Sigmoid colon (tissue), 7 donors: ENCODE data around the gene HLA-DMB. TPM values are rescaled to one million over a fixed set of nuclear protein-coding genes. Genes with fewer than 3 reads are reported as not detected.
A peak's percentile ranks its signal among the peaks of the same experiment; 100 is the strongest.
"Not testable (repeated sequence)": the region's sequence is repeated elsewhere in the genome, so short reads cannot be mapped to it uniquely, and the experiment has no call there.

Experiments
- DNase-seq: peaks from one replicate; pipeline ENCODE4 v3.0.0-alpha.2; 2019
- H3K27ac ChIP-seq, 4 donors: fragments of 200-600 bp; sonication (generic); one replicate each; pipeline ENCODE4 v1.5.1; 2016 to 2019; ENCODE audit warnings: mild to moderate bottlenecking in 1 of 4
- H3K27me3 ChIP-seq, 3 donors: fragments of 200-600 bp; sonication (generic); one replicate each; pipeline ENCODE4 v1.5.1; 2019; ENCODE audit warnings: mild to moderate bottlenecking in 1 of 3
- H3K36me3 ChIP-seq, 4 donors: fragments of 200-600 bp; sonication (generic); one replicate each; pipeline ENCODE4 v1.5.1; 2016 to 2019
- H3K4me1 ChIP-seq, 4 donors: fragments of 200-600 bp; sonication (generic); one replicate each; pipeline ENCODE4 v1.5.1; 2017 to 2019
- H3K4me3 ChIP-seq, 4 donors: fragments of 200-600 bp; sonication (generic); one replicate each; pipeline ENCODE4 v1.5.1; 2017 to 2019; ENCODE audit warnings: mild to moderate bottlenecking in 2 of 4, moderate library complexity in 1 of 4
- H3K9me3 ChIP-seq, 4 donors: fragments of 200-600 bp in 3 of 4; sonication (generic) in 3 of 4; one replicate each; pipeline versions ENCODE4 v1.5.1 to v1.6.1; 2013 to 2019
- CTCF ChIP-seq, 4 experiments: fragments of 450-650 bp in 3 of 4; fragments of 200-600 bp in 1 of 4; IDR thresholded peaks; one replicate each; pipeline ENCODE4 v1.5.1; 2016 to 2019; ENCODE audit warnings: antibody characterized with exemption in 4 of 4, mild to moderate bottlenecking in 3 of 4, moderate library complexity in 2 of 4
- EP300 ChIP-seq, 4 donors: sonication (generic); formaldehyde crosslinking; IDR thresholded peaks; one replicate each; pipeline ENCODE4 v1.6.1; 2017; ENCODE audit warnings: antibody characterized with exemption in 4 of 4
- POLR2A ChIP-seq, 2 donors: fragments of 450-650 bp; IDR thresholded peaks; one replicate each; pipeline ENCODE4 v1.6.1; 2016; ENCODE audit warnings: antibody characterized with exemption in 2 of 2, mild to moderate bottlenecking in 2 of 2, moderate library complexity in 2 of 2
- POLR2AphosphoS5 ChIP-seq, 4 donors: sonication (generic); formaldehyde crosslinking; IDR thresholded peaks; one replicate each; pipeline ENCODE4 v1.6.1; 2017; ENCODE audit warnings: antibody characterized with exemption in 4 of 4
- WGBS, 2 donors: extraction: QIAGEN DNeasy Blood & Tissue Kit; methylation state at CpG; one replicate each; pipeline ENCODE4 v1.1.7; 2013; 5-methylcytosine and 5-hydroxymethylcytosine counted together
- intact Hi-C: fragments of 100-400 bp; cut with DNase I; formaldehyde crosslinking; loops from one replicate; pipeline ENCODE4 v1.15.1; 2023
- polyA plus RNA-seq, 3 donors: library from polyadenylated mRNA; stranded (reverse); fragments of 200-250 nt; gene quantifications; one replicate each; pipeline ENCODE4 v1.2.3, GENCODE V29; 2013
- total RNA-seq, 4 donors: library from RNA; depleted of rRNA; stranded (reverse); fragments of >200 nt; gene quantifications; one replicate each; pipeline ENCODE4 v1.1.0, GENCODE V29; 2016
- donor health status: healthy with polysubstance abuse.
- donor health status: Bipolar disorder and iron deficiency.
- donor health status: healthy.

HLA-DMB gene
- total and polyA plus RNA-seq, 7 donors = 10.2 to 108 (median 13.2) TPM

GRCh38 chr6:32945108-32945760 lies 4.4 kb upstream of the HLA-DMB start:
- Histone ChIP-seq H3K4me1 (peaks cover 0 to 6% (median 3%) of the 10 kb centered on the region in 4 donors), H3K4me3 (no peak overlapping the region), H3K27ac (peak overlapping the region in 3 of 4 donors; percentile 8 to 33 (median 29)), H3K27me3 (no peaks in the 10 kb centered on the region), H3K9me3 (no peaks in the 10 kb centered on the region), H3K36me3 (no peaks in the 10 kb centered on the region)
- TF ChIP-seq CTCF (IDR thresholded peaks at IDR 0.05) (no peak), EP300 (IDR thresholded peaks at IDR 0.05) (no peak), POLR2AphosphoS5 (IDR thresholded peaks at IDR 0.05) (no peak), POLR2A (IDR thresholded peaks at IDR 0.05) (no peak)
- intact Hi-C loops = no loop called here
- WGBS, 2 donors = 19 to 34% methylated on average over 9 of the region's 9 CpGs
- DNase-seq = no peak

DNA sequence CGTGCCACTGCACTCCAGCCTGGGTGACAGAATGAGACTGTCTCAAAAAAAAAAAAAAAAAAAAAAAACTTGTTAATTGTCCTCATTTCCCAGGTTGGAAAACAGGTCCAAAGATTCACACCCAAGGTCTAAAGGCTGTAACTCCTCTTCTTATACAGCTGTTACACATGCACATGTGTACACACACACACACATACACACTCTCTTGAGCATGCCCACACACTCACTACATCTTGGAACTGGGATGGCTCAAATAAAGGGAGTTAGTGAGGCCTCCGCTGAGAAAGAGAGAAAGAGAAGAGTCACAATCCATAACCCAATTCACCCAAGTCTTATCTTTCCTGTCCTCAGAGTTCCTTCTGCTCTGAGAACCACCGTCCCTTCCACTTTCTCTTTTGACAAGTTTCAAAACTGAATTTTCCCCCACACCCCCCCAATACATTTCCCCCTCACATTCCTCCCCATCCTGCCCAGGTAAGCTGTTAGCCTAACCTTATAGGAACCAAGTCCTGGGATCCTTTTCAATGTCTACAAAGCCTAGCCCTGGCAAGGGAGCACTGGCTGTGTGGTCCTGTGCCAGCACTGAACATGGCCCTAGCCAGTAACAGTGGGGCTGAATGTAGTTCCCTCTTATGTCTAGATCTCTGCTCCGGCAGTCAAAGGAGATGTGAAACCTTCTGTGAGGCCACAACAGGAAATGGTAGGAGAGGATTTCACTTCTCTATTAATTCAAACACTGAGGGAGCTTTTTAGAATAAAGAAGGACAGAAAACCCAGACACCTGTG lies 3.2 kb upstream of the HLA-DMB start:
- no peaks in the 10 kb centered on the region for H3K36me3 ChIP-seq
- DNase-seq = no peak
- H3K9me3 ChIP-seq = no peaks in the 10 kb centered on the region
- peak overlapping the region in 1 of 4 donors; percentile 7 for H3K4me3 ChIP-seq
- H3K27ac ChIP-seq = peak overlapping the region in 3 of 4 donors; percentile 5 to 33 (median 8)
- TF ChIP-seq CTCF (IDR thresholded peaks at IDR 0.05) (no peak), EP300 (IDR thresholded peaks at IDR 0.05) (no peak), POLR2A (IDR thresholded peaks at IDR 0.05) (no peak), POLR2AphosphoS5 (IDR thresholded peaks at IDR 0.05) (peak in 2 of 4 donors; percentile 21 to 51)
- WGBS, 2 donors = 51 to 81% methylated on average over 4 of the region's 4 CpGs
- peaks cover 0 to 6% (median 3%) of the 10 kb centered on the region in 4 donors for H3K4me1 ChIP-seq
- no peaks in the 10 kb centered on the region for H3K27me3 ChIP-seq
- intact Hi-C loops = no loop called here

DNA sequence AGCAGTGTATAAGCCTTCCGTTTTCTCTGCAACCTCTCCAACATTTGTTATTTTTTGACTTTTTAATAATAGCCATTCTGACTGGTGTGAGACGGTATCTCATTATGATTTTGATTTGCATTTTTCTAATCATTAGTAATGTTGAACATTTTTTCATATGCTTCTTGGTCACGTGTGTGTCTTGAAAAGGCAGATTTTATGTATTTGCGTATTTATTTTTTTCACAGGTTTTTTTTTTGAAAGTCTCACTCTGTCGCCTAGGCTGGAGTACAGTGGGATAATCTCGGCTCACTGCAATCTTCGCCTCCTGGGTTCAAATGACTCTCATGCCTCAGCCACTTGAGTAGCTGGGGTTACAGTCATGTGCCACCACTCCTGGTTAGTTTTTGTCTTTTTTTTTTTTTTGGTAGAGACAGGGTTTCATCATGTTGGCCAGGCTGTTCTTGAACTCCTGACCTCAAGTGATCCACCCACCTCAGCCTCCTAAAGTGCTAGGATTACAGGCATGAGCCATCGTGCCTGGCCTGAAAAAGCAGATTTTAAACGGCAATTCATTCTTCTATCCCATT lies 1.8 kb upstream of the HLA-DMB start:
- intact Hi-C loops, H3K4me3 ChIP-seq, H3K36me3 ChIP-seq, DNase-seq, H3K27ac ChIP-seq, H3K27me3 ChIP-seq, H3K4me1 ChIP-seq, H3K9me3 ChIP-seq: not testable (repeated sequence)
- WGBS, 2 donors = 80 to 88% methylated on average over 9 of the region's 9 CpGs

- 46 to 69% methylated on average over 7 of the region's 7 CpGs for WGBS, 2 donors
Observed at GRCh38 chr6:32941214-32941768, 463 bp upstream of the HLA-DMB start.

More at GRCh38 chr6:32941214-32941768, 463 bp upstream of the HLA-DMB start:
- no peaks in the 10 kb centered on the region for H3K36me3 ChIP-seq
- H3K9me3 ChIP-seq = no peaks in the 10 kb centered on the region
- no peaks in the 10 kb centered on the region for H3K27me3 ChIP-seq
- intact Hi-C loops = no loop called here
- peaks cover 0 to 6% (median 3%) of the 10 kb centered on the region in 4 donors for H3K4me1 ChIP-seq
- TF ChIP-seq EP300 (IDR thresholded peaks at IDR 0.05) (no peak), POLR2A (IDR thresholded peaks at IDR 0.05) (no peak), CTCF (IDR thresholded peaks at IDR 0.05) (no peak), POLR2AphosphoS5 (IDR thresholded peaks at IDR 0.05) (no peak)
- H3K4me3 ChIP-seq = no peak overlapping the region
- DNase-seq = no peak
- H3K27ac ChIP-seq = peak overlapping the region; percentile 53 to 66 (median 56)
